Motor neuron (in vitro differentiated cells): Measurements from ENCODE around the gene CD7. TPM values are rescaled to one million over a fixed set of nuclear protein-coding genes. Genes with fewer than 3 reads are reported as not detected.

Experiments
- ATAC-seq, 8 experiments: fragments of 200-7000 bp; cut with Tn5 transposase; replicated peaks in 6 of 8; 2 replicates each; pipeline ENCODE4 v1.8.0; 2021; ENCODE audit warnings: mild to moderate bottlenecking in 8 of 8, moderate library complexity in 8 of 8
- H3K27ac ChIP-seq, 2 donors: fragments of 250-450 bp; sonication (Bioruptor Pico); 2 replicates each; pipeline ENCODE4 v1.9.0; 2021; ENCODE audit warnings: antibody characterized with exemption in 2 of 2, mild to moderate bottlenecking in 2 of 2, moderate library complexity in 1 of 2
- H3K4me1 ChIP-seq, 2 donors: fragments of 250-450 bp; sonication (Bioruptor Pico); replicated peaks in 1 of 2; 2 replicates each; pipeline ENCODE4 v1.6.1; 2021; ENCODE audit warnings: antibody characterized with exemption in 2 of 2, mild to moderate bottlenecking in 2 of 2, moderate library complexity in 1 of 2
- H3K4me3 ChIP-seq, 5 donors: fragments of 250-450 bp; sonication (Bioruptor Pico); 2 replicates each; pipeline ENCODE4 v1.9.0; 2021; ENCODE audit warnings: antibody characterized with exemption in 5 of 5, mild to moderate bottlenecking in 5 of 5, moderate library complexity in 4 of 5
- WGBS, 10 experiments: fragments of 450-650 bp; shearing (Covaris generic); methylation state at CpG; one replicate each; pipeline ENCODE4 v1.0.0; 2022; 5-methylcytosine and 5-hydroxymethylcytosine counted together
- in situ Hi-C, 9 experiments: fragments of 400-800 bp; cut with MboI; loops; one replicate each; pipeline ENCODE4 v1.15.0; 2021; ENCODE audit warnings: low sequenced_read_pairs in 9 of 9, low pct_unique_long_range_greater_than_20kb in 2 of 9; ENCODE audit not compliant: unreplicated experiment in 9 of 9
- total RNA-seq, 8 experiments: library from RNA; unstranded; fragments of 300-600 nt; gene quantifications; 2 replicates each; pipeline versions ENCODE4 v1.2.3 to v1.2.4, GENCODE V29; 2022

Gene CD7
- total RNA-seq, 8 experiments from 2014 or later, result 0.33 to 3.8 (median 2.0) TPM; not detected in 1

GRCh38 chr17:82301300-82301915, 16.0 kb downstream of the CD7 start:
- in situ Hi-C loops, result no loop called here
- no peak overlapping the region for H3K27ac ChIP-seq
- ATAC-seq, result no peak
- H3K4me1 ChIP-seq, result peaks cover 35 to 56% of the 10 kb centered on the region in 2 donors
- H3K4me3 ChIP-seq, result no peak overlapping the region
- WGBS, 10 experiments, result no CpG with 5 or more reads among the region's 12 CpGs

GRCh38 chr17:82300707-82301270, 16.6 kb downstream of the CD7 start:
- WGBS, 10 experiments, result 26 to 90% (median 48%) methylated on average over 4 to 11 of the region's 21 CpGs; no CpG with 5 or more reads in 6 of the 10 experiments
- H3K4me3 ChIP-seq, result no peak overlapping the region
- H3K4me1 ChIP-seq, result peaks cover 34 to 56% of the 10 kb centered on the region in 2 donors
- ATAC-seq, result peak in 5 of 8 experiments; percentile 11 to 61 (median 16)
- no peak overlapping the region for H3K27ac ChIP-seq
- in situ Hi-C loops, result no loop called here

GRCh38 chr17:82300228-82300627, 17.2 kb downstream of the CD7 start:
- Histone ChIP-seq H3K4me3 (no peak overlapping the region), H3K4me1 (peaks cover 28 to 51% of the 10 kb centered on the region in 2 donors), H3K27ac (no peak overlapping the region)
- 80 to 100% (median 92%) methylated on average over 1 to 10 of the region's 13 CpGs; no CpG with 5 or more reads in 4 of the 10 experiments for WGBS, 10 experiments
- in situ Hi-C loops, result no loop called here
- ATAC-seq, result no peak

- WGBS, 10 experiments, result 50 to 100% (median 87%) methylated on average over 1 to 3 of the region's 10 CpGs; no CpG with 5 or more reads in 7 of the 10 experiments
- Histone ChIP-seq H3K27ac (no peak overlapping the region), H3K4me3 (no peak overlapping the region), H3K4me1 (peaks cover 22 to 43% of the 10 kb centered on the region in 2 donors)
- in situ Hi-C loops, result no loop called here
- ATAC-seq, result peak in 1 of 8 experiments; percentile 9
Measured at GRCh38 chr17:82299452-82299851, 18.0 kb downstream of the CD7 start.

- H3K4me3 ChIP-seq, result no peak overlapping the region
Measured at GRCh38 chr17:82298538-82299421, 18.6 kb downstream of the CD7 start.

GRCh38 chr17:82297714-82298537, 19.5 kb downstream of the CD7 start:
- in situ Hi-C loops, result no loop called here
- Histone ChIP-seq H3K4me1 (peaks cover 18 to 37% of the 10 kb centered on the region in 2 donors), H3K27ac (no peak overlapping the region), H3K4me3 (no peak overlapping the region)
- 0 to 81% (median 60%) methylated on average over 1 to 15 of the region's 36 CpGs; no CpG with 5 or more reads in 4 of the 10 experiments for WGBS, 10 experiments
- peak in 4 of 8 experiments; percentile 2 to 85 (median 75) for ATAC-seq

More at GRCh38 chr17:82298538-82299421, 18.6 kb downstream of the CD7 start:
- peaks cover 22 to 42% of the 10 kb centered on the region in 2 donors for H3K4me1 ChIP-seq
- no peak overlapping the region for H3K27ac ChIP-seq
- in situ Hi-C loops, result no loop called here
- no peak for ATAC-seq
- 65 to 95% (median 70%) methylated on average over 1 to 10 of the region's 27 CpGs; no CpG with 5 or more reads in 4 of the 10 experiments for WGBS, 10 experiments

GRCh38 chr17:82297280-82297713, 20.1 kb downstream of the CD7 start:
- no peak for ATAC-seq
- in situ Hi-C loops, result no loop called here
- peaks cover 18 to 33% of the 10 kb centered on the region in 2 donors for H3K4me1 ChIP-seq
- no peak overlapping the region for H3K4me3 ChIP-seq
- H3K27ac ChIP-seq, result no peak overlapping the region
- WGBS, 10 experiments, result 0 to 84% (median 75%) methylated on average over 2 to 16 of the region's 19 CpGs; no CpG with 5 or more reads in 2 of the 10 experiments

- in situ Hi-C loops, result no loop called here
- WGBS, 10 experiments, result 44 to 68% (median 60%) methylated on average over 1 to 4 of the region's 7 CpGs; no CpG with 5 or more reads in 2 of the 10 experiments
- Histone ChIP-seq H3K4me3 (no peak overlapping the region), H3K27ac (no peak overlapping the region), H3K4me1 (peaks cover 19 to 27% of the 10 kb centered on the region in 2 donors)
- ATAC-seq, result no peak
Measured at GRCh38 chr17:82296511-82297279, 20.7 kb downstream of the CD7 start.

- in situ Hi-C loops, result no loop called here
- Histone ChIP-seq H3K4me3 (no peak overlapping the region), H3K4me1 (peaks cover 15 to 19% of the 10 kb centered on the region in 2 donors), H3K27ac (no peak overlapping the region)
- WGBS, 10 experiments, result 40 to 93% (median 78%) methylated on average over 1 to 4 of the region's 4 CpGs; no CpG with 5 or more reads in 3 of the 10 experiments
- no peak for ATAC-seq
Measured at GRCh38 chr17:82295472-82295814, 22.0 kb downstream of the CD7 start.

GRCh38 chr17:82294064-82294773, 23.2 kb downstream of the CD7 start:
- no peak for ATAC-seq
- peak overlapping the region; percentile 85 to 88 for H3K27ac ChIP-seq
- 75 to 94% (median 85%) methylated on average over 3 to 12 of the region's 15 CpGs for WGBS, 10 experiments
- peaks cover 15 to 16% of the 10 kb centered on the region in 2 donors for H3K4me1 ChIP-seq
- in situ Hi-C loops, result no loop called here
- H3K4me3 ChIP-seq, result peak overlapping the region; percentile 30 to 38 (median 33)
